SH-SY5Y (cell line): ENCODE data around the gene PACS2.

Experiments
- GATA2 ChIP-seq: IDR thresholded peaks from 2 replicates; pipeline ENCODE4 v1.6.1; 2011; ENCODE audit warnings: mild to moderate bottlenecking, low read depth, low read length
- GATA3 ChIP-seq: IDR thresholded peaks from 2 replicates; pipeline ENCODE4 v1.6.1; 2011; ENCODE audit warnings: low read depth, mild to moderate bottlenecking, low read length, moderate library complexity

DNA sequence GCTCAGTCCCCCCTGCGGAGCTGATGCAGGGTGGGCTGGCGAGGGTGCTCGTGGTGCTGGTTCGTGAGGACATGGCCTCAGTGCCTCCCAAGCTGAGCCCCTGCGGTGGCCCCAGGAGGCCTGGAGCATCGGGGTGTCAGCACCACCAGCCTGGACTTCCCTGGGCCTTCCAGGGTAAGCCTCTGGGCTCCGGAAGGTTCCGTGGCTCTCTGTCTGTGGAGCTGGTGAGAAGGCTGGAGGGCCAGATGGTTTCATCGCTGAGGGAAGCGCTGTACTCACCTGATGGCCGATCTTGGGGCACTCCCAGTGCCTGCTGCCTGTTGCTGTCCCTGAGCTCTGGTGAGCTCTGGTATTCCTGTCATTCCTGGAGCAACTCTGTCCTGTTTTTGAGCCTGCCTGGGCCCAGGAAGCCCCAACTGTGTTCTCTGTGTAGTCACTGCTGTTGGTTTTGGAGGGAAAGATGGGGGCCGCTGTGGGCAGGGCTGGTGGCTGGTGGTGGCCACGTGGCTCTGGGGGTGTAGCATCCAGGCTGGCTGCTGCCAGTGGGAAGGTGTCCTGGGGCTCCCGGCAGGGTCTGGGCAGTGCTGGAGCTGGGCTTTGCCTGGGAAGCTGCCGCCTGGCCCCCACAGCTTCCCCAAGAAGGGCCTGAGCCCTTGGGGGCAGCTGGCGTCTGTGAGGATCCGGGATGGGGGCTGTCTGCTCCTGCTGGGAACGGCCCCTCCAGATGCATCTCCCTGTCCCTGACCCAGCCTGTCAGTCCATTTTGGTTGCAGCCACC is 123.4 kb downstream of the PACS2 start:
- TF ChIP-seq GATA2 (no peak), GATA3 (no peak)
